ENCODE measurements around the gene SGO2. TPM values are rescaled to one million over a fixed set of nuclear protein-coding genes. Genes with fewer than 3 reads are reported as not detected.

Gene SGO2, protein sequence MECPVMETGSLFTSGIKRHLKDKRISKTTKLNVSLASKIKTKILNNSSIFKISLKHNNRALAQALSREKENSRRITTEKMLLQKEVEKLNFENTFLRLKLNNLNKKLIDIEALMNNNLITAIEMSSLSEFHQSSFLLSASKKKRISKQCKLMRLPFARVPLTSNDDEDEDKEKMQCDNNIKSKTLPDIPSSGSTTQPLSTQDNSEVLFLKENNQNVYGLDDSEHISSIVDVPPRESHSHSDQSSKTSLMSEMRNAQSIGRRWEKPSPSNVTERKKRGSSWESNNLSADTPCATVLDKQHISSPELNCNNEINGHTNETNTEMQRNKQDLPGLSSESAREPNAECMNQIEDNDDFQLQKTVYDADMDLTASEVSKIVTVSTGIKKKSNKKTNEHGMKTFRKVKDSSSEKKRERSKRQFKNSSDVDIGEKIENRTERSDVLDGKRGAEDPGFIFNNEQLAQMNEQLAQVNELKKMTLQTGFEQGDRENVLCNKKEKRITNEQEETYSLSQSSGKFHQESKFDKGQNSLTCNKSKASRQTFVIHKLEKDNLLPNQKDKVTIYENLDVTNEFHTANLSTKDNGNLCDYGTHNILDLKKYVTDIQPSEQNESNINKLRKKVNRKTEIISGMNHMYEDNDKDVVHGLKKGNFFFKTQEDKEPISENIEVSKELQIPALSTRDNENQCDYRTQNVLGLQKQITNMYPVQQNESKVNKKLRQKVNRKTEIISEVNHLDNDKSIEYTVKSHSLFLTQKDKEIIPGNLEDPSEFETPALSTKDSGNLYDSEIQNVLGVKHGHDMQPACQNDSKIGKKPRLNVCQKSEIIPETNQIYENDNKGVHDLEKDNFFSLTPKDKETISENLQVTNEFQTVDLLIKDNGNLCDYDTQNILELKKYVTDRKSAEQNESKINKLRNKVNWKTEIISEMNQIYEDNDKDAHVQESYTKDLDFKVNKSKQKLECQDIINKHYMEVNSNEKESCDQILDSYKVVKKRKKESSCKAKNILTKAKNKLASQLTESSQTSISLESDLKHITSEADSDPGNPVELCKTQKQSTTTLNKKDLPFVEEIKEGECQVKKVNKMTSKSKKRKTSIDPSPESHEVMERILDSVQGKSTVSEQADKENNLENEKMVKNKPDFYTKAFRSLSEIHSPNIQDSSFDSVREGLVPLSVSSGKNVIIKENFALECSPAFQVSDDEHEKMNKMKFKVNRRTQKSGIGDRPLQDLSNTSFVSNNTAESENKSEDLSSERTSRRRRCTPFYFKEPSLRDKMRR
- total RNA-seq: 10 to 100 TPM; 49.9 to 56.7 TPM

DNA sequence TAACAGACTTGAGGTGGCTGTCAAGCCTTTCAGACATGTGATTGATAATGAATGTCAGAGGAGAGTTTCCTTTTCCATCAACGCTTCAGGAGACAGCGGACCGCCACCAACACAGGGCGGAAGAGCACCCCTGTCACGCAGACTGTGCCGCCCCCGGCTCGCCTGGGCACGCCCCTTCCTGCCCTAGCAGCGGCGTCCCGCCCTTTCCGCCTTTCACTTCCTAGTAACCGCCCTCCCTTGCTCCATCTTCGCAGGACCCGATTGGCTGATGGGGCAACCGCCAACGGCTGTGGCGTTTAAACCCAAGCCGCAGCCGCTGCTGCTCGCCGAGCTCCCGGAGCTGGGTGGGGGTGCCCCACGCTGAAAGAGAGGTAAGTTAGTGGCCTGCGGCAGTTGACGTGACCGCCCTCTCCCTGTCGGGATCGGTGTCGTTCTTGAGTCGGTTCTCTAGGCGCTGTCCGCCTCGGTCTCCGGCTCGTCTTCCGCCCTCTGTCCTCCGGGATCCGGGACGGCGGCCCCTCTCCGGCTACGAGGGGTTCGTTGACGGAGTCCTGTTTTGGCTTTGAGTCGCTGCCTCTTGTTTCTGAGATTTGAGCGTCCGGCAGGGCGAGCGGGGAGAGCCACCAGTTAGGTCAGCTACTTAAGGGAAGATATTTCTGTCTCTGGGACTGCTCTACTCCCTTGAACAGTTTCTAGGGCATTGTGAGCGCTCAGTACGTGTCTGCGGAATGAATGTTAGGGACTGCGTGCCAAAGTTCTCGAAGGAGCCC lies at the start of gene SGO2:
Gene SGO2, plus strand, starts transcription at position 326 of the 770 bp plus-strand sequence. CDS start 6,769 bp downstream, outside the sequence.
- DNase-seq (peak; percentile 98), ATAC-seq (peak; percentile 99)
- no peaks in the 10 kb centered on the region for H3K27me3 Mint-ChIP-seq
- intact Hi-C loops (cut with DNase I, micrococcal nuclease): loop anchor here (1.0 to 5.0 kb wide), 9 partner anchors 16 to 615 kb away; partner anchors contain the start of genes KCTD18 (in 2 of the 2), BZW1 (in 1 of the 2), C2orf69 (in 1 of the 2) and SPATS2L (in 1 of the 2)
- no peaks in the 10 kb centered on the region for H3K9me3 Mint-ChIP-seq (ENCODE audit: low read depth)
- ChIA-PET POLR2A (interaction anchor here (0.6 to 1.0 kb wide), 2 partner anchors 339 to 546 kb away, joined by 3 to 4 read pairs; partner anchors contain the start of gene CLK1), CTCF (interaction anchor here (0.6 to 4.4 kb wide), 7 partner anchors 9 to 339 kb away, joined by 3 to 22 read pairs (median 5); partner anchors contain the start of genes CLK1 and KCTD18)
- peak within 1 kb of the TSS; percentile 97 for H3K4me3 Mint-ChIP-seq
- peaks cover 3% of the 10 kb centered on the region for H3K36me3 Mint-ChIP-seq (ENCODE audit: low read depth)
- H3K27ac Mint-ChIP-seq: peak within 1 kb of the TSS; percentile 90
- H3K4me1 Mint-ChIP-seq: peaks cover 23% of the 10 kb centered on the region

DNA sequence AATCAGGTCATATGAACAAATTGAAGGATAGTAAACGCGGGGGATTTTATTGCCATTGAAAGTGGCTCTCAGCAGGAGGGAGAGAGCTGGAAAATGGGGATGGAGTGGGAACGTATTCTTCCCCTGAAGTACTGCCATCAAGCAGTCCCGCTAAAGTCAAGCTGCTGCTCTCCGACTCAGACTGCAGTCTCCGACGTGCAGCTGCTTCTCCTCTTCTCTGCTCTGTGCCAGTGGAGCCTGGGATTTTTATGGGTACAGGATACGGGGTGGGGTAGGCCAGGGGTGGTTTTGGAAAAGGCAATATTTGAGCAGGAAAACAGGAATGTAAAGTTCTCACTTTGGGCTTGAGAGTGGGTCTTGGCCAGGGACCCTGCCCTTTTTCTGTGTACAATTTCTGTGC lies 49.2 kb upstream of the SGO2 start:
- Mint-ChIP-seq H3K36me3 (ENCODE audit: low read depth) (no peaks in the 10 kb centered on the region), H3K27me3 (no peaks in the 10 kb centered on the region), H3K4me1 (peaks cover 5% of the 10 kb centered on the region), H3K27ac (no peak overlapping the region), H3K4me3 (no peak overlapping the region), H3K9me3 (ENCODE audit: low read depth) (no peaks in the 10 kb centered on the region)
- DNase-seq (no peak), ATAC-seq (no peak)
- POLR2A ChIA-PET: no interaction called here
- CTCF ChIA-PET: no interaction called here
- intact Hi-C loops (cut with DNase I, micrococcal nuclease): no loop called here

DNA sequence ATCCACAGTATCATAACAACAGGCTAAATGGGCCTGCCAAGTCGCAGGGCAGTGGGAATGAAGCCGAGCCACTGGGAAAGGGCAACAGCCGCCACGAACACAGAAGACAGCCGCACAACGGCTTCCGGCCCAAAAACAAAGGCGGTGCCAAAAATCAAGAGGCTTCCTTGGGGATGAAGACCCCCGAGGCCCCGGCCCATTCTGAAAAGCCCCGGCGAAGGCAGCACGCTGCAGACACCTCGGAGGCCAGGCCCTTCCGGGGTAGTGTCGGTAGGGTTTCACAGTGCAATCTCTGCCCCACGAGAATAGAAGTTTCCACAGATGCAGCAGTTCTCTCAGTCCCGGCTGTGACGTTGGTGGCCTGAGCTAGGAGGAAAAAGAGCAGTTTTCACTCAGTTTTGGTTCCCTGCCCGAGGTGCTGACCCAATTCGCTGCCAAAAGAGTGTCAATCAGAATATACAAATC lies 48.3 kb upstream of the SGO2 start:
- Mint-ChIP-seq H3K27me3 (no peaks in the 10 kb centered on the region), H3K27ac (no peak overlapping the region), H3K4me1 (peaks cover 5% of the 10 kb centered on the region), H3K36me3 (ENCODE audit: low read depth) (no peaks in the 10 kb centered on the region), H3K9me3 (ENCODE audit: low read depth) (no peaks in the 10 kb centered on the region), H3K4me3 (no peak overlapping the region)
- DNase-seq (no peak), ATAC-seq (no peak)
- ChIA-PET CTCF (interaction anchor here (0.6 to 1.8 kb wide), 2 partner anchors 10 to 91 kb away, joined by 3 to 8 read pairs; no protein-coding TSS in a partner anchor), POLR2A (no interaction called here)
- intact Hi-C loops (cut with DNase I, micrococcal nuclease): no loop called here

DNA sequence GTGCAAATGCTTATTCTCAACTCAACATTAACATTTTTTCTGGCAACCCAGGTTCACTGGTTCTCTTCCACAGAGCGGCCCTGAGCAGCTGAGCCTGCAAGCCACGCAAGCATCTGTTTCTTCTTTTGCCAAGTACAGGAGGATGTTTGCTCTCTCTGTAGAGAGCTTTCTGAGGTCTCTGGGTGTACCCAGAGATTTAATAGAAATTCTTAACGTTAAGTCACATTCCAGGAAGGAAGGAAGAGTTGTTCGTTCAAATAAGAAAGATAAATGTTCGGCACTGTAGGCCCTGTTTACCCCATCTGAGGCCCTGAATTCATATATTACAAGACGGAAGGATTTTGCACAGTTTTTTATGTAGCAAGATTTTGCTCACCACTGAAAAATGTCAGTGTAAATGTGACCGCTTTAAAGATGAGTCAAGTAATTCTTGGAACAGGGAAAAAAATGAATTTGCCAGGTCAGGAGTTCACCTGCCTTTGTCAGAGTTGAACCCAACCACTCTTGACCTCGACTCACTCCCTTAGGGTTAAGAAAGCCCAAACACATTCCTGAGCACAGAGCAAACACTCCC lies 46.2 kb upstream of the SGO2 start:
- H3K27me3 Mint-ChIP-seq: no peaks in the 10 kb centered on the region
- intact Hi-C loops (cut with DNase I, micrococcal nuclease): loop anchor here in 1 of 2 experiments (5.0 kb wide), 1 partner anchor 258 kb away; no protein-coding TSS in a partner anchor
- no peak for ATAC-seq
- H3K9me3 Mint-ChIP-seq (ENCODE audit: low read depth): no peaks in the 10 kb centered on the region
- H3K4me1 Mint-ChIP-seq: peaks cover 5% of the 10 kb centered on the region
- no peak overlapping the region for H3K4me3 Mint-ChIP-seq
- no peaks in the 10 kb centered on the region for H3K36me3 Mint-ChIP-seq (ENCODE audit: low read depth)
- no peak for DNase-seq
- CTCF ChIA-PET: interaction anchor here (1.2 to 6.7 kb wide), 4 partner anchors 12 to 501 kb away, joined by 3 to 44 read pairs (median 7); no protein-coding TSS in a partner anchor
- no peak overlapping the region for H3K27ac Mint-ChIP-seq
- POLR2A ChIA-PET: no interaction called here

DNA sequence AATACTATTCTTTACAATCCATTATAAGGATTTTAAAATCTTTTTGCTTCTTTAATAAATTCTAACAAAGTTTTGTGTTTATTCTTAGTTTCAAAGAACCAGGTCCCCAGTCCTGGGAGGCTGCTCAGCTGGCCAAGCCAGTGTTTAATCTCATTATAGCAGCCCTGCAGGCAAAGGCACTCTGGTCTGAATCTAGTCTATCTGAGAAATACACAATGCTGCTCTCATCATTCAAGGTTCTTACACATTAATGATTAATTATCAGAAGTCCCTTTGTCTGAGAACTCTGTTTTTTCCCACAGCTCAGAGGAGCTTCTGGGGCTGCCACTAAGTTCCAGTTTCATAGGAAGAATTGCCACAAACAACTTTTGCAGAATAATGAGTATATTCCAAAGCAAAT lies 43.8 kb upstream of the SGO2 start:
- CTCF ChIA-PET: interaction anchor here (0.6 to 6.7 kb wide), 22 partner anchors 11 to 632 kb away, joined by 3 to 44 read pairs (median 4); partner anchors contain the start of gene FTCDNL1
- no peak for DNase-seq
- H3K9me3 Mint-ChIP-seq (ENCODE audit: low read depth): no peaks in the 10 kb centered on the region
- H3K27ac Mint-ChIP-seq: no peak overlapping the region
- H3K36me3 Mint-ChIP-seq (ENCODE audit: low read depth): no peaks in the 10 kb centered on the region
- no peaks in the 10 kb centered on the region for H3K27me3 Mint-ChIP-seq
- H3K4me1 Mint-ChIP-seq: peaks cover 5% of the 10 kb centered on the region
- POLR2A ChIA-PET: interaction anchor here (0.7 kb wide), 1 partner anchor 256 kb away, joined by 3 read pairs; no protein-coding TSS in a partner anchor
- no peak for ATAC-seq
- intact Hi-C loops (cut with DNase I, micrococcal nuclease): loop anchor here in 1 of 2 experiments (5.0 kb wide), 1 partner anchor 255 kb away; no protein-coding TSS in a partner anchor
- no peak overlapping the region for H3K4me3 Mint-ChIP-seq

DNA sequence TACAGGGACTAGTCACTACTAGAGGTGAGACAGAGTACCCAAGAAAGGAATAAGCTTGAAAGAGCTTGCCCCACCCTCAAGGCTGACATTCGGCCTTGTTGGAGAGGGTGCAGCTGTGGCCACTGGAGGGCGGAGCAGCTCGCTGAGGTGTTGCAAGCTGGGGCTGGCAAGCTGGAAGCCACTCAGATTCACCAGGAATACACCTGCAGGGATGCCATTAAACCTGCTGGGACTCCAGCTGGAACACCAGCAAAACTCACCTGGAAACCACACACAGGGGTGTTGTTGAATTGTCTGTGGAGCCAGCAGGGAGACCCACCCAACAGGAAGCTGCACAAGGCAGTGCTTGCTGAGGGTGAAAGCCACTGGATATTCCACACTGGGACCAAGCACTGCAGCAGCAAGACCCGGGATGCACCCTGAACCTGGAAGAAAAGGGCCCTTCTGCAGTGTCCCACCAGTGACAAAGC lies 42.2 kb upstream of the SGO2 start:
- ATAC-seq: peak; percentile 69
- Mint-ChIP-seq H3K27ac (no peak overlapping the region), H3K36me3 (ENCODE audit: low read depth) (no peaks in the 10 kb centered on the region), H3K4me1 (peaks cover 5% of the 10 kb centered on the region), H3K4me3 (no peak overlapping the region), H3K9me3 (ENCODE audit: low read depth) (no peaks in the 10 kb centered on the region), H3K27me3 (no peaks in the 10 kb centered on the region)
- intact Hi-C loops (cut with DNase I, micrococcal nuclease): loop anchor here in 1 of 2 experiments (5.0 kb wide), 1 partner anchor 254 kb away; no protein-coding TSS in a partner anchor
- DNase-seq: peak; percentile 72
- ChIA-PET CTCF (interaction anchor here (0.6 to 6.7 kb wide), 16 partner anchors 10 to 694 kb away, joined by 3 to 44 read pairs (median 4); partner anchors contain the start of gene SPATS2L), POLR2A (no interaction called here)

DNA sequence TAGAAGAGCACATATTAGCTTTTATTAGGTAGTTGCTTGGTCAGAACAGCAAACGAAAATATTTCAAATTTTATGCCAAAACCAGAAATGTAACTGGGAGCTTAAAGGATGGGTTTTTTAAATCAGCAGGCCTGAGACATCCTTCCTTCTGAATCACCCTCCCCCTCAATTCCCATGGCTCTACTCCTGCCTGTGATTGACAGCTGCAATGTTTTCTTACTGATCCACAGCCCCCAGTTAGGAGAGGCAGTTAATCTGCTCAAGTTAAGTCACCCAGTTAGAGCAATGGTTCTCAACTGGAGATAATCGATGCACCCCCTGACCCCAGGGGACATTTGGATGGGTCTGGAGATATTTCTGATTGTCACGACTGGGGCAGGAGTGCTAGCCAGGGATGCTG lies 41.1 kb upstream of the SGO2 start:
- ChIA-PET CTCF (interaction anchor here (0.7 to 6.7 kb wide), 9 partner anchors 9 to 692 kb away, joined by 3 to 44 read pairs (median 4); partner anchors contain the start of gene KCTD18), POLR2A (interaction anchor here (0.7 kb wide), 1 partner anchor 573 kb away, joined by 3 read pairs; no protein-coding TSS in a partner anchor)
- DNase-seq (no peak), ATAC-seq (no peak)
- peaks cover 2% of the 10 kb centered on the region for H3K4me1 Mint-ChIP-seq
- H3K27ac Mint-ChIP-seq: no peak overlapping the region
- H3K9me3 Mint-ChIP-seq (ENCODE audit: low read depth): no peaks in the 10 kb centered on the region
- H3K4me3 Mint-ChIP-seq: no peak overlapping the region
- H3K27me3 Mint-ChIP-seq: no peaks in the 10 kb centered on the region
- H3K36me3 Mint-ChIP-seq (ENCODE audit: low read depth): peaks cover 5% of the 10 kb centered on the region
- intact Hi-C loops (cut with DNase I, micrococcal nuclease): loop anchor here in 1 of 2 experiments (5.0 kb wide), 1 partner anchor 252 kb away; no protein-coding TSS in a partner anchor

DNA sequence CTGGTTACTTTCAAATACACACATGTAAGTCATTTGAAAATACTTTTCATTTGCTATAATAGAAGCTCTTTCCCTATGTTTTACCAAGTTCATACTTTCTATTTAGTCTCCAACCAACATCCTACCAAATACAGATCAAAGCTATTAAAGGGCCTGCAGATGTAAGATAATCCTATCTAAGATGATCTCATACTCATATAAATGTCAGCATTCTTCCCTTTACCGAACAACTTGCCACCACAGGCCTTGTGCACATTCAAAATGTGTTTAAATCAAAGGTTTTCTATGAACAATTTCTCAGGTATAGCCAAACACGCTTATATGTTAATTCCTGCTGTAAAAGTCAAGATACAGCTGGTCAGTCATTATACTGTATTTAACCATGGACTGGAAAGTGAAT lies 39.5 kb upstream of the SGO2 start:
- ChIA-PET CTCF (interaction anchor here (1.4 to 6.7 kb wide), 4 partner anchors 14 to 507 kb away, joined by 3 to 44 read pairs (median 5); no protein-coding TSS in a partner anchor), POLR2A (no interaction called here)
- H3K36me3 Mint-ChIP-seq (ENCODE audit: low read depth): peaks cover 14% of the 10 kb centered on the region
- intact Hi-C loops (cut with DNase I, micrococcal nuclease): no loop called here
- no peak overlapping the region for H3K4me3 Mint-ChIP-seq
- H3K27me3 Mint-ChIP-seq: no peaks in the 10 kb centered on the region
- DNase-seq (no peak), ATAC-seq (no peak)
- H3K27ac Mint-ChIP-seq: no peak overlapping the region
- no peaks in the 10 kb centered on the region for H3K4me1 Mint-ChIP-seq
- H3K9me3 Mint-ChIP-seq (ENCODE audit: low read depth): no peaks in the 10 kb centered on the region

DNA sequence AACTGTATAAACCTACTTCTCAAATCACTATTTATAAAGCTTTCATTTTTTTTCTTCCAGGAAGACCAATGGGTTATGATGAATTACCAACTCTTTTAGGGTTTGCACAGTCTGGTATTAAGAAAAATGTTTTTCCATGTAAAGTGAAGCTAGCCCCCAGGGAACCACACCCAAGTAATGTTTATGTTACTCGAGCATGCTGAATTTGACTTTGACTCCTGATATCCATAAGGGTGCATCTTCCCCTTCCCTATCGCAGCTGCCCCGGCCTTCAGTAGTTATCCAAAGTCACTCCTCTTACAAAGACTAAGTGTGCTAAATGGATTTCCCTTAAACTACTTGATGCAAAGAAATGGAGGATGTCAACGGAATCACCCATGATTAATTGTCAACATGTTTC lies 37.8 kb upstream of the SGO2 start:
- peaks cover 21% of the 10 kb centered on the region for H3K36me3 Mint-ChIP-seq (ENCODE audit: low read depth)
- ChIA-PET POLR2A (no interaction called here), CTCF (no interaction called here)
- intact Hi-C loops (cut with DNase I, micrococcal nuclease): no loop called here
- H3K4me3 Mint-ChIP-seq: no peak overlapping the region
- no peaks in the 10 kb centered on the region for H3K4me1 Mint-ChIP-seq
- ATAC-seq: no peak
- no peaks in the 10 kb centered on the region for H3K27me3 Mint-ChIP-seq
- no peaks in the 10 kb centered on the region for H3K9me3 Mint-ChIP-seq (ENCODE audit: low read depth)
- DNase-seq: no peak
- H3K27ac Mint-ChIP-seq: no peak overlapping the region

Measured in activated CD4-positive, alpha-beta T cell treated with anti-CD3 and anti-CD28 coated beads for 36 hours (primary cell).